Neutrophil (primary cell): ENCODE measurements around the gene TMEM179B.
"Not testable (repeated sequence)": the region's sequence is repeated elsewhere in the genome, so short reads cannot be mapped to it uniquely, and the experiment has no call there.

Source experiments
- H3K27ac ChIP-seq: fragments of 200-600 bp; sonication (generic); 2 replicates; pipeline ENCODE4 v1.5.1; 2016; ENCODE audit warnings: mild to moderate bottlenecking, moderate library complexity
- H3K27me3 ChIP-seq: fragments of 200-600 bp; sonication (generic); 2 replicates; pipeline ENCODE4 v1.6.0; 2016; ENCODE audit warnings: mild to moderate bottlenecking
- H3K36me3 ChIP-seq: fragments of 200-600 bp; sonication (generic); 2 replicates; pipeline ENCODE4 v1.5.1; 2017
- H3K4me1 ChIP-seq, 2 experiments: fragments of 200-600 bp in 1 of 2; sonication (generic) in 1 of 2; 1 replicate in 1 of 2; 2 replicates in 1 of 2; pipeline versions ENCODE4 v1.5.1 to v1.6.1; 2013 to 2016; ENCODE audit warnings: low read depth in 1 of 2, low read length in 1 of 2, mild to moderate bottlenecking in 1 of 2, moderate library complexity in 1 of 2; ENCODE audit not compliant: control insufficient read depth in 1 of 2, insufficient read depth in 1 of 2
- H3K4me3 ChIP-seq, 2 experiments: fragments of 200-600 bp in 1 of 2; sonication (generic) in 1 of 2; 1 replicate in 1 of 2; 2 replicates in 1 of 2; pipeline ENCODE4 v1.5.1; 2013 to 2016; ENCODE audit warnings: low read depth in 1 of 2, low read length in 1 of 2, mild to moderate bottlenecking in 1 of 2, moderate library complexity in 1 of 2
- H3K9me3 ChIP-seq: fragments of 200-600 bp; sonication (generic); 2 replicates; pipeline ENCODE4 v1.5.1; 2016
- TF ChIP-seq, protein P1 (sequence below): fragments of 200-600 bp; sonication (generic); IDR thresholded peaks from 2 replicates; pipeline ENCODE4 v1.5.1; 2016; ENCODE audit warnings: antibody characterized with exemption

The TMEM179B gene, protein sequence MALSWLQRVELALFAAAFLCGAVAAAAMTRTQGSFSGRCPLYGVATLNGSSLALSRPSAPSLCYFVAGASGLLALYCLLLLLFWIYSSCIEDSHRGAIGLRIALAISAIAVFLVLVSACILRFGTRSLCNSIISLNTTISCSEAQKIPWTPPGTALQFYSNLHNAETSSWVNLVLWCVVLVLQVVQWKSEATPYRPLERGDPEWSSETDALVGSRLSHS

DNA sequence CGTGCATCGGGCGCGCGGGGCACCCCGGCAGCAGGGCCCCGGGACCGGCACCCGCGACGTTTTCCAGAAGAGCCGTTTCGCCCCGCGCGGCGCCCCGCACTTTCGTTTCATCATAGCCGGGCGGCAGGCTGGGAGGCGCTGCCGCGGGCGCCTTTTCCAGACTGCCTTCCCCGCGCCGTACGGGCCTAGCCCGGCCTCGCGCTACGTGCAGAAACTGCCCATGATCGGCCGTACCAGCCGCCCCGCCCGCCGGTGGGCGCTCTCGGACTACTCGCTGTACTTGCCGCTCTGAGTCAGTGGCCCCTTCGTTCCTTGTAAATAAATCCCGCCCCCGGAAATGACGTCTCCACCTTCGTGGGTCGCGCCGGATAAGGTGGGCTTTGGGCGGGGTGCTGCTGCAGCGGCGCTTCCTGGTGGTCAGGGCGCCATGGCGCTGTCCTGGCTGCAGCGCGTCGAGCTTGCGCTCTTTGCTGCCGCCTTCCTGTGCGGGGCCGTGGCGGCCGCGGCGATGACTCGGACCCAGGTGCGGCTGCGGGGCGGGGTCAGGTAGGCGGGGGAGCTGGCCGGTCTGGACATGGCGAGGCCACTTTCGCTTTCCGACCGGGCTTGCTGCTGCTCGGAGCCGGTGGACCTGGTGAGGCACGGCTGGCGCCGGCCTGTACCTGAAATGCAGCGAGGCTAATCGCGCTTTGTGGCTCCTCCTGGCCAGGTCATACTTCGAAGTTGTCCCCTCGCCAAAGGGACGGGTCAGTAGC, at the start of gene TMEM179B:
Gene TMEM179B, plus strand, starts transcription at position 398 of the 755 bp plus-strand sequence. Its CDS starts 30 bp downstream, at position 428.
- Histone ChIP-seq H3K27ac (peak within 1 kb of the TSS; percentile 91), H3K9me3 (no peaks in the 10 kb centered on the region), H3K4me1 (peaks cover 42 to 49% of the 10 kb centered on the region in 2 experiments), H3K36me3 (peaks cover 16% of the 10 kb centered on the region), H3K4me3 (peak within 1 kb of the TSS; percentile 86 to 90), H3K27me3 (no peaks in the 10 kb centered on the region)
- TF ChIP-seq, protein P1, sequence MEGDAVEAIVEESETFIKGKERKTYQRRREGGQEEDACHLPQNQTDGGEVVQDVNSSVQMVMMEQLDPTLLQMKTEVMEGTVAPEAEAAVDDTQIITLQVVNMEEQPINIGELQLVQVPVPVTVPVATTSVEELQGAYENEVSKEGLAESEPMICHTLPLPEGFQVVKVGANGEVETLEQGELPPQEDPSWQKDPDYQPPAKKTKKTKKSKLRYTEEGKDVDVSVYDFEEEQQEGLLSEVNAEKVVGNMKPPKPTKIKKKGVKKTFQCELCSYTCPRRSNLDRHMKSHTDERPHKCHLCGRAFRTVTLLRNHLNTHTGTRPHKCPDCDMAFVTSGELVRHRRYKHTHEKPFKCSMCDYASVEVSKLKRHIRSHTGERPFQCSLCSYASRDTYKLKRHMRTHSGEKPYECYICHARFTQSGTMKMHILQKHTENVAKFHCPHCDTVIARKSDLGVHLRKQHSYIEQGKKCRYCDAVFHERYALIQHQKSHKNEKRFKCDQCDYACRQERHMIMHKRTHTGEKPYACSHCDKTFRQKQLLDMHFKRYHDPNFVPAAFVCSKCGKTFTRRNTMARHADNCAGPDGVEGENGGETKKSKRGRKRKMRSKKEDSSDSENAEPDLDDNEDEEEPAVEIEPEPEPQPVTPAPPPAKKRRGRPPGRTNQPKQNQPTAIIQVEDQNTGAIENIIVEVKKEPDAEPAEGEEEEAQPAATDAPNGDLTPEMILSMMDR: peak; percentile 67

DNA sequence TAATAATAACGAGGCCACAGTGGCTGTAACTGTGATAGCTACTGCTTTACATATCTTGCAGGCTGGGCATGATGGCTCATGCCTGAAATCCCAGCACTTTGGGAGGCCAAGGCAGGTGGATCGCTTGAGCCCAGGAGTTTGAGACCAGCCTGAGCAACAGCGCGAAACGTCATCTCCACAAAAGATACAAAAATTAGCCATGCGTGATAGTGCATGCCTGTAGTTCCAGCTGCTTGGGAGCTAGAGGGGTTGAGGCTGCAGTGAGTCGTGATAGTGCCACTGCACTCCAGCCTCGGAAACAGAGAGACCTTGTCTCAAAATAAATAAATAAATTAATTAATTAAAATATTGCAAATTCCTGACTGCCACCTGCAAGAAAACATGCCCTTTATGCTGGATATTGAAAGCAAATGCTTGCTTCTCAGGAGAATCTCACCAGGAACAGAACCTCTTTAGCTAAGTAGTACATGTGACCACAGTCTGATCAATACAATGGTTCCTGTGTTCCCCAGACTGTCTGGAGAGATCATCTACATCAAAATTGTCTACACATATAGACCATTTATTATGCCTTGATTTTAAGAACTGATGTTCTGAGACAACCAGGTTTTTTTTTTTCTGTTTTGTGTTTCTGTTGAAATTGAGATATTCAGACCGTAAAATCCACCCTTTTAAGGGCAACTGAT, 39.6 kb upstream of the TMEM179B start:
- H3K27ac ChIP-seq: no peak overlapping the region
- H3K4me3 ChIP-seq: no peak overlapping the region
- H3K9me3 ChIP-seq: no peaks in the 10 kb centered on the region
- no peaks in the 10 kb centered on the region for H3K27me3 ChIP-seq
- no peaks in the 10 kb centered on the region for H3K4me1 ChIP-seq
- no peaks in the 10 kb centered on the region for H3K36me3 ChIP-seq
- TF ChIP-seq, protein P1: no peak

DNA sequence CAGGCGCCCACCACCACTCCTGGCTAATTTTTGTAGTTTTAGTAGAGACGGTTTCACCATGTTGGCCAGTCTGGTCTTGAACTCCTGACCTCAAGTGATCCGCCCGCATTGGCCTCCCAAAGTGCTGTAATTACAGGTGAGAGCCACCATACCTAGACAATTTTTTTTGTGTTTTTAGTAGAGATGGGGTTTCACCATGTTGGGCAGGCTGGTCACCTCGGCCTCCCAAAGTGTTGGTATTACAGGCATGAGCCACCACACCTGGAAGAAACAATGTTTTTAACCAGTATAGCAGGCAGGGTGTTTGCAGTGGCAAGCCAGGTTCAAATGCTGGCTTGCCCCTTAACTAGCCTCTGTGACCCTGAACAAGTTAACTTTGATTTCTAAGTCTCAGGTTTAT, 37.3 kb upstream of the TMEM179B start:
- not testable (repeated sequence) for H3K27me3 ChIP-seq, H3K36me3 ChIP-seq, H3K9me3 ChIP-seq, H3K27ac ChIP-seq, H3K4me3 ChIP-seq
- peaks cover 14 to 18% of the 10 kb centered on the region in 2 experiments for H3K4me1 ChIP-seq

DNA sequence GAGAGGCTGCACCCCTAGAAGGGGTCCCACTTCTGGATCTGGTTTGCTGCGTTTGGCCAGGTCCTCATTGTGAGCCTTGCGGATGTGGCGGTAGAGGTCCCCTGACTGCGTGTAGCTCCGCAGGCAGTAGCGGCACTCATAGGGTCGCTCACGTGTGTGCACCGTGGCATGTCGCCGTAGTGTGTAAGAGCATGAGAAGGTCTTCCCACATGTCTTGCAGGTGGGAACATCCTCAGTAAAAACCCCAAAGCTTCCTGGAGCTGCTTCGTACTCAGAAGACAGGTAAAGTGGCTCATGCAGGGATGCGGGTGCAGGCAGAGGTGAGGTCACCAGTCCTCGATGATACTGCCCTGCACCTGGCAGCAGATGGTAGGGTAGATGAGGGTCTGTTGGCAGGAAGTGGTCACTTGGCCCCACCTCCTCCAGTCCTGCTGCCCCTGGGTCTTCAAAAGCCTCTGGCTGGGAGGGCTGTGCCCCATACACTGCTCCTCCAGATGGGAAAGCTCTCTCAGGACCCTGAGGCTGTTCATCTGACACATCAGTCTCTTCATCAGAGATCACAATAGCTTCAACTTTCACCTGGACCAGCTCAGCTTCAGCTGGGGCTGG, 34.9 kb upstream of the TMEM179B start:
- no peaks in the 10 kb centered on the region for H3K36me3 ChIP-seq
- TF ChIP-seq, protein P1: no peak

DNA sequence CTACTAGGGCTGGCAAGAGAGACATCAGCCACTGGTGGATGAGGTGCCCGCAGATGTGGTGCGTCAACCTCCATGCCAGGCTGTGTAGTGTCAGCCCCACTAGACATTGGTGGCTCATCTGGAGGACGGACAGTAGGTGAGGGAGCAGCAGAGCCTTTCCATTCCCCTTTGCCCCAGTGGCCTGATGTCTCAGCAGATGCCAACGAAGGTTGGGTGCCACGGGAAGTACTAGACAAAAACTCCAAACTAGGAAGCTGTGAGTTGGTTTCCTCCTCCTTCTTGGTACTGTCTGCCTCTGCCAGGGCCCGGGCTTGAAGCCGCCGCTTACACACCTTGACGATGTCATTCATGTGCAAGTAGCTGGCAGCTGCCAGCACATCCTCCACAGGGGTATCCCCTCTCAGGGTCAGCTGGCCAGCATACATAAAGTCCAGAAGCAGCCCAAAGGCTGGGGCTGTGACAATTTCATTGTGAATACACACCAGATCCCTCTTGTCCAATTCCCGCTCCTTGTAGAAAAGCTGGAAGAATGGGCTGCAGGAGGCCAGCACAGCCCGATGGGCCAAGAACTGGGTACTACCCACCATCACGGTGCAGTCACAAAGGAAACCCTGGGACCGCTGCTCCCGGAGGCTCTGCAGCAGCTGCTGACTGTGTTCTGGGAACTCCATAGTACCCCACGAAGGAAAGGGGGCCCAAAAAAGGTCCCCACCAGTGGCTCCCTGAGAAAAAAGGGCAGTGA, 34.0 kb upstream of the TMEM179B start:
- no peaks in the 10 kb centered on the region for H3K9me3 ChIP-seq
- peak overlapping the region; percentile 79 to 92 for H3K4me3 ChIP-seq
- TF ChIP-seq, protein P1: no peak
- H3K27ac ChIP-seq: peak overlapping the region; percentile 91
- no peaks in the 10 kb centered on the region for H3K27me3 ChIP-seq
- H3K36me3 ChIP-seq: no peaks in the 10 kb centered on the region
- peaks cover 14 to 18% of the 10 kb centered on the region in 2 experiments for H3K4me1 ChIP-seq

More for the DNA sequence above, 34.9 kb upstream of the TMEM179B start:
- Histone ChIP-seq H3K4me1 (peaks cover 14 to 18% of the 10 kb centered on the region in 2 experiments), H3K9me3 (no peaks in the 10 kb centered on the region), H3K27me3 (no peaks in the 10 kb centered on the region), H3K27ac (peak overlapping the region; percentile 91), H3K4me3 (no peak overlapping the region)
